A673 (cell line): ENCODE data around the gene MEOX1. TPM values are rescaled to one million over a fixed set of nuclear protein-coding genes. Genes with fewer than 3 reads are reported as not detected.

Experiments
- BruUV-seq: library from RNA; stranded (reverse); fragments of 400-500 nt; replicated peaks from 2 replicates; lab custom pipeline; 2021; lab: Mats Ljungman, UMichigan
- CTCF ChIA-PET: fragments of 300-600 bp; sonication (Branson Sonifier 250); formaldehyde crosslinking; loops from one replicate; lab custom pipeline; 2022; ENCODE audit warnings: antibody characterized with exemption; lab: Charles Lee
- POLR2A ChIA-PET: fragments of 300-600 bp; sonication (Branson Sonifier 250); formaldehyde crosslinking; loops from one replicate; lab custom pipeline; 2022; ENCODE audit warnings: antibody characterized with exemption; ENCODE audit not compliant: low non-redundant PET; lab: Charles Lee
- DNase-seq: peaks from one replicate; pipeline ENCODE4 v3.0.0-alpha.2; 2015; ENCODE audit warnings: low spot score
- H3K27ac ChIP-seq: fragments of 200-600 bp; sonication (generic); 2 replicates; pipeline ENCODE4 v1.5.1; 2016; ENCODE audit warnings: mixed run types, low read depth, mild to moderate bottlenecking, mixed read lengths, antibody characterized with exemption, low read length; ENCODE audit not compliant: poor library complexity, severe bottlenecking
- H3K27me3 ChIP-seq: fragments of 200-600 bp; sonication (generic); replicated peaks from 2 replicates; pipeline ENCODE4 v1.6.1; 2017; ENCODE audit warnings: mixed run types, low read depth, mild to moderate bottlenecking, mixed read lengths, antibody characterized with exemption, low read length; ENCODE audit not compliant: insufficient read depth, poor library complexity
- H3K36me3 ChIP-seq: fragments of 200-600 bp; sonication (generic); 2 replicates; pipeline ENCODE4 v1.6.1; 2016; ENCODE audit warnings: mixed run types, mild to moderate bottlenecking, mixed read lengths, antibody characterized with exemption, low read length; ENCODE audit not compliant: insufficient read depth, poor library complexity, severe bottlenecking
- H3K4me1 ChIP-seq: fragments of 200-600 bp; sonication (generic); 2 replicates; pipeline ENCODE4 v1.6.1; 2017; ENCODE audit warnings: mixed run types, mild to moderate bottlenecking, mixed read lengths, antibody characterized with exemption, low read length; ENCODE audit not compliant: insufficient read depth, poor library complexity, severe bottlenecking
- H3K4me3 ChIP-seq: fragments of 200-600 bp; sonication (generic); 2 replicates; pipeline ENCODE4 v1.5.1; 2016; ENCODE audit warnings: low read depth, mixed run types, mild to moderate bottlenecking, mixed read lengths, low read length; ENCODE audit not compliant: poor library complexity, severe bottlenecking
- H3K9me3 ChIP-seq: fragments of 200-600 bp; sonication (generic); 2 replicates; pipeline ENCODE4 v1.6.1; 2016; ENCODE audit warnings: mixed run types, low read depth, mild to moderate bottlenecking, mixed read lengths, antibody characterized with exemption, low read length; ENCODE audit not compliant: poor library complexity, severe bottlenecking
- CTCF ChIP-seq: fragments of 300-800, 200-600 bp; sonication (generic); conservative IDR thresholded peaks from 2 replicates; pipeline ENCODE4 v1.5.1; 2017; ENCODE audit warnings: low read depth, mild to moderate bottlenecking, antibody characterized with exemption, low read length, moderate library complexity, mixed read lengths
- EZH2 ChIP-seq: fragments of 200-600 bp; sonication (generic); IDR thresholded peaks from 2 replicates; pipeline ENCODE4 v1.6.1; 2017; ENCODE audit warnings: borderline replicate concordance, low read depth, mild to moderate bottlenecking, mixed read lengths, antibody characterized with exemption, low read length; ENCODE audit not compliant: poor library complexity, severe bottlenecking
- intact Hi-C: fragments of 100-400 bp; cut with micrococcal nuclease; formaldehyde crosslinking; loops from one replicate; pipeline ENCODE4 v1.10.0; 2022; ENCODE audit not compliant: unreplicated experiment
- total RNA-seq: library from RNA; stranded (reverse); gene quantifications from 2 replicates; pipeline ENCODE4 v1.2.3, GENCODE V29; 2021

The MEOX1 gene
- total RNA-seq, 1 experiment from 2014 or later = 0.82 TPM

DNA sequence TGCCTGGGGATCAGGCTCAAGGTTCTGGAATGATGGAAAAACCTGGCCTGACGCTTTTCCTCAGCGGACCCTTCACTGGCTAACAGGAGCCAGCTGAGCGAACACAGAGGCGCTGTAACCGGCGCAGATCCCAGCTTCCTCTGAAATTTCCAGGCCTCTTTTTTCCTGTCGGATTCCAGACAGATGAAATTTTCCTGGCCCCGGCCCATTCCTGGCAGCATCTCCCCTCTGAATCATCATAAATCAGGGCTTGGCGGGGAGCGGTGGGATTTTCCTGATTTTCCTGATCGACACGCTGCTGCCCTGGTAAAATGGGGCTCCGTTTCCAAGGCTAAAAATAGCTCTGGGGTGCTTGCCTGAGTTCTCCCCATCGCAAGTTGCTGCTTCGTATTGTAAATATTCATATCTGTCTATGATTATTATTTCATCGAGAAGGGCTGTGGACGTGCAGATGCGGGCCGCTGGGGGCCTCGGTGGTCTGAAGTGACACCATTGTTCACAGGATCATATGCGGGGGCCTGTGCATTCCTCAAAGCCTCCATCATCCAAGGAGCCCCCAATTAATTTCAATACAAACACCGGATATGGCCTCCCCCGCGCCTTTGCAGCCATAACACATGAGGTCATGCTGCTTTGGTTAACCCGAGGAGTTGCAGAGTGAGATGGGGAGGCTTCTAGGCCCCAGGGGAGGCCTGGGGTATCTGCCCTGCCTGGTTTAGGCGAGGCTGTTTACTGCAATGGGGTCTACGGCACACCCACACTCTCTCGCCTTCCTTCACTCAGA lies 69.8 kb downstream of the MEOX1 start:
- Histone ChIP-seq H3K9me3 (no peaks in the 10 kb centered on the region), H3K27me3 (no peaks in the 10 kb centered on the region), H3K27ac (no peak overlapping the region), H3K4me1 (no peaks in the 10 kb centered on the region), H3K36me3 (no peaks in the 10 kb centered on the region), H3K4me3 (no peak overlapping the region)
- ChIA-PET POLR2A (no interaction called here), CTCF (no interaction called here)
- no TSS peak for BruUV-seq
- no peak for TF ChIP-seq EZH2
- no peak for TF ChIP-seq CTCF
- intact Hi-C loops = no loop called here
- DNase-seq = peak; percentile 24

DNA sequence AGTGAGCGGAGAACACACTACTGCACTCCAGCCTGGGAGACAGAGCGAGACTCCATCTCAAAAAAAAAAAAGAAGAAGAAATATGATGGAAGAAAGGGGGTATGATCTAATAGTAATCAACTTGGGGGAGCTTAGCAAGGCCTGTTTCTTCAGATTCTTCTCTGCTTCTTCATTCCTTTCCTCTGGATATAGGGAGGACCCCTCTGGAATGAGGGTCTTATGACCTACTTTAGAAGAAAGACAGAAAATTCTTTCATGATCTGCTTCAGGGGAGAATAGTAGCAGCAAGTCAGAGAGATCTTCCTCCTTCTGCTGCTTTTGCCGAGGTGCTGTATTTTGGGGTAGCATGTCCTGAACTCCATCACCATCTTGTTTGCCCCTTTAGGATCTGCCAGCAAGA lies 70.7 kb downstream of the MEOX1 start:
- no peak for DNase-seq
- Histone ChIP-seq H3K27me3 (no peaks in the 10 kb centered on the region), H3K9me3 (no peaks in the 10 kb centered on the region), H3K4me1 (no peaks in the 10 kb centered on the region), H3K36me3 (no peaks in the 10 kb centered on the region), H3K27ac (no peak overlapping the region), H3K4me3 (no peak overlapping the region)
- CTCF ChIA-PET = interaction anchor here (0.6 kb wide), 1 partner anchor 310 kb away, joined by 4 read pairs; no protein-coding TSS in a partner anchor
- POLR2A ChIA-PET = no interaction called here
- TF ChIP-seq EZH2 = no peak
- no peak for TF ChIP-seq CTCF
- no TSS peak for BruUV-seq
- intact Hi-C loops = no loop called here

Other genes with a start within 250 kb of the MEOX1 start
- gene DHX8, start 177.9 kb downstream of the MEOX1 start, total RNA-seq = 24.4 and 41.2 TPM in 2 replicates
- gene ETV4, start 115.6 kb downstream of the MEOX1 start, total RNA-seq = 25.7 and 31.2 TPM in 2 replicates
- gene SOST, start 96.9 kb upstream of the MEOX1 start, total RNA-seq = not detected in 2 replicates
- gene DUSP3, start 117.1 kb upstream of the MEOX1 start, total RNA-seq = 20.4 and 22.9 TPM in 2 replicates
- not detected in 2 replicates for gene CFAP97D1, start 118.5 kb upstream of the MEOX1 start, total RNA-seq
- gene MPP3, start 171.2 kb upstream of the MEOX1 start, total RNA-seq = 5.7 and 7.7 TPM in 2 replicates
- not detected in 2 replicates for gene CD300LG, start 185.3 kb upstream of the MEOX1 start, total RNA-seq
- 2.6 and 4.0 TPM in 2 replicates for gene MPP2, start 245.6 kb upstream of the MEOX1 start, total RNA-seq